Activated gamma-delta T cell treated with Interleukin-2 at 50 U/mL for 16 hours (primary cell): ENCODE data around the gene EXOSC10.

Experiments
- DNase-seq: peaks from one replicate; pipeline ENCODE4 v3.0.0-alpha.2; 2020

EXOSC10 gene

DNA sequence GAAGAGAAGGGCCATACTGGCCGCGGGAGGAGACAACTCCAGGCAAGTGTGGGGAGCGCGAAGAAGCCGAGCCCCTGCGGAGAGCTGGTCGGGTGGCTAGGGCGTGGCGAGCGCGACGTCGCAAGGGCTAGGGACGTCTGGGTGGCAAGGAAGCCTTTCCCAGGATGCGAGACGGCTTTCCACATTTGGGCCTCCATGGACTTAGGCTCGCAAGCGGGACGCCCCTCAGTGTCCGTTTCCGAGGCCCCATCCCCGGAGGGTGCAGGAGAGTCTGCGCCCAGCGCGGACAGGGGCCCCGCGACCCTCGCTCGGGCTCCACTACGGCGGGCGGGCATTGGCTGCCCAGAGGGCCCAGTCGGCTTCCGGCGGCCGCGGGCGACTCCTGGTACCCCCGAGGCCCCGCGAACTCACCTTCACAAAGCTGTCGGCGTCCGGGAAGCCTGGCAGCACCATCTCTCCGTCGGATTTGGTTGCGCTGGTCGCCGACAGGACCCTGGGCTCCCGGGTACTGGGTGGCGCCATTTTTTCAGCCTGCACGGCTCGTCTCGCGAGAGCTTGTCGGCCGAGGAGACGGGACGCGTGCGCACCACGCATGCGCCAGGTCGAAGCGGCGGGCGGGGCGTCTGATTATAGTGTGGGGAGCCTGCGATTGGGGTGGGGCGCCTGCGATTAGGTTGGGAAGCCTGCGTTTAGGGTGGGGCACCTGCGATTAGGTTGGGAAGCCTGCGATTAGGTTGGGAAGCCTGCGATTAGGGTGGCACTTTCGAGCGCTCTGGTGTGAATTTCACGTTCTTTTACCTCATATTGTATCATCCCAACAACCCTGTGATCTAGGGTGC, at the start of gene EXOSC10:
Gene EXOSC10, minus strand, starts transcription at position 560 of the 839 bp plus-strand sequence. Its CDS starts 38 bp downstream, at position 522.
- DNase-seq, result peak; percentile 95

DNA sequence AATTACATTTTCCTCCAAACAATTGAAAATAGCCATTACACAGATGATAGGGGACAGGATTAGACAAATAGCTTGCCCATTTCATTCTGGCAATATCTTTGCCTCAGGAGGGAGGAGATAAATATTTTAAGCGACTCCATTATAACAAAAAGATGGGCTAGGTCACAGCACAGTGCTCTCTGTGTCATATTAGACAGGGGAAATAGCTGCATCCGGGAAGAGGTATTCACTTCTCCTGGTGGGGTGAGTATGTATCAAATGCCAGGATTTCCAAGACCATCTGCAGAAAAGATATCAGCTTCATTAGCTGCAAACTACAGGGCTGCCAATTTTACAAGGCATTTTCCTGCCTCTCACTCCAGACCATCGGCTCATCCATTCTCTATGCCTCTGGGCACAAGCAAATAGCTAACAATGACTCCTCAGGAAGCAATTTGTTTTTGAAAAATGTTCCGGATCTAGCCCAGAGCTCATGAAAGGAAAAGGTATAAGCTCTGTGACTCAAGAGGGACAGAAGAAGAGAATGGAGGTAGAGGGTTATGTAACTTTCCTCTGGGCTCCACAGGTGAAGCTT, 47.6 kb upstream of the EXOSC10 start:
- DNase-seq, result no peak

DNA sequence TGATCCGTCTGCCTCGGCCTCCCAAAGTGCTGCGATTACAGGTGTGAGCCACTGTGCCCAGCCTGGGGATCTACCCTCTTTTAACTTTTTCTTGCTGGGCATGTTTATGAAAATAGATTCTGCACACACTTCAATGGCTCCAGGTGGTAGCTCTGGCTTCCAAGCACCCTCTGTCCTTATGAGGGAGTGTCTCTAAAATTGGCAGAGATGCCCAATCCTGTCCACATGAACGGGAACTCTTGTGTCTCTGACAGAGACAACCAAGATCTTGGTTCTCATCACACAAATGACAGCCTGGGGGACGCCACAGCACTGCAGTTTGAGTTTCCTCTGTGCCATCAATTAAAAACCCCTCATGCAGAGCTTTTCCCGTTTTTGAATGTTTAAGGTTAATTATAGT, 46.1 kb upstream of the EXOSC10 start:
- DNase-seq, result no peak

DNA sequence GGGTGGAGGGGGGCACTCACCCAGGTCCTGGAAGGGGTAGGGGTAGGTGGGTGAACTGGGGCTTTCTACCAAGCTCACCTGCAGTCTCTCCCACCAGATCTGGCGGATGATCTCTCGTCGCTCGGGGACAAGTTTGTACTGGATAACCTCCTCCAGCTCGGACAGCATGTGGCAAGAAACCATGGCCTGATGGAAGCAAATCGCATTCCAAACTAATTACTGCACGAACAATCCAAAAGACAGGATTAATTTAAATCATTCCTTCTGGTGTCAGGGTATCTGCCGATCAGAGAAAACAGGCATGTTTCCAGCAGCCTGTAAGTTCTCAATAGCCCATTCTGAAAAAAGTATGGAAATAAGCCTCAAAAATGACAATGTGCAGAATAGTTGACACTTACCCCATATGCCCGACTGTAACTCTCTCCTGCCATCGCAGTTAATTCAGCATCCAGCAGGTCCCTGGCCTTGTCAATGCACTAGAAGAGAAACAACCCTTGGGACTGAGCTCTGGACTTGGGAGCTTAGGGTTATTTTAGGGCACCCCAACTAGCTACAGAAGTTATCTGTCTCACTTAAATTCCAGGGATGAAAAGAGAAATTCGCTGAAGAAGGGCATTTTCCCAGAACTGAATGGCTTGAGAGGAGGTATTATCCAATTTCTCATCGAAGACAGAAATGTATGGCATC, 45.0 kb upstream of the EXOSC10 start:
- no peak for DNase-seq

GRCh38 chr1:11143907-11144306, 44.2 kb upstream of the EXOSC10 start:
- no peak for DNase-seq

- no peak for DNase-seq
Measured at GRCh38 chr1:11143401-11143800, 43.7 kb upstream of the EXOSC10 start.

DNA sequence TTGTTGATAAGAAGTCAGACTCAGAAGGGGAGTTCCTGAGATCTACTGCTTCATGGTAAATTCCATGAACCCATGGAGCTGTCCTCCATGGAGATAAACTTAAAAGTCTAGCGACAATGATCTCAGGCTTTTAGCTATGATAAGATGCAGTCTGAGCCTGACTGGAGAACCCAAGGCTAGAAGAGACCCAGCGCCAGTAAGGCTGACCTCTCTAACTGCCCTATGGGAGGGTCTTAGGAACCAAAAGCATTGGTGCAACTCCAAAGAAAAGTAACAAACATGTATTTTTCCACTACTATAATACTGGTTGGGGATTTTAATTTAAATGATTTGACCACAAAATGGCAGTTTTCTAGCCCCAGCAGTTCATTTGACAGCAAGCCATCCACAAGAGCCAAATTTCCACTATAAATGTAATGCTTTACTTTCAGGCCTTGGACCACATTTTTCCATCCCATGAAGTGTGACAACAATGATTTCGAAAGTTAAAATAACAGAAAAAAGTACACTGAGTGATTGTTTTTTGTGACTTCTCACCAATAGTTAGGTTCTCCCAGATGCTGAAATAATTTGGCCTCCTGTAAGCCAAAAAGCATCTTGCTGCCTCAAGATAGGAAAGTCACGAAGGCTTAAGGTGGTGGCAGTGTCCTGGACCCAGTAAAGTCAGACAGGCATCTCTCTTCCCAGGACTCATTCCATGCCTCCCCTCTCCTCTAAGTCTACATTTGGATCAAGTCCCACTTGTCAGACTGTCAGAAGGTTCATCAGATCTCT, 43.1 kb upstream of the EXOSC10 start:
- no peak for DNase-seq

DNA sequence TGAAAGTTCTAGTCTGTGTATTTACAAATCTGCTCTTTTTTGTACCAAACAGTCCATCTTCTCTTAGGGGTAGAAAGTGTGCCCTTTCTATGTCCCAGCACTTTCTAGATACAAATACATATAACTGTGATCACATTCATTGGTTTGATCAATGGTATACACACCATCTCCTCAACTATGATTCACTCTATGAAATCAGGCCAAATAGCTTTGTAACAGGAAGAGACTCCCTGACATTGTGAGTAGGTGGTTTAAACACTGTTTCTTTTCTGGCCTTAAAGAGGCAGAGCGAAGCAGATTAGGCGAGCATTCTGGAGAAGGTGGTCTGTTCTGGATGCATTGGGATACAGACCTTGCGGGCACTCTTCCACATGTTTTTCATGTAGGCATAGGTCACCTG, 39.3 kb upstream of the EXOSC10 start:
- DNase-seq, result no peak

- no peak for DNase-seq
Measured at GRCh38 chr1:11138029-11138428, 38.4 kb upstream of the EXOSC10 start.

DNA sequence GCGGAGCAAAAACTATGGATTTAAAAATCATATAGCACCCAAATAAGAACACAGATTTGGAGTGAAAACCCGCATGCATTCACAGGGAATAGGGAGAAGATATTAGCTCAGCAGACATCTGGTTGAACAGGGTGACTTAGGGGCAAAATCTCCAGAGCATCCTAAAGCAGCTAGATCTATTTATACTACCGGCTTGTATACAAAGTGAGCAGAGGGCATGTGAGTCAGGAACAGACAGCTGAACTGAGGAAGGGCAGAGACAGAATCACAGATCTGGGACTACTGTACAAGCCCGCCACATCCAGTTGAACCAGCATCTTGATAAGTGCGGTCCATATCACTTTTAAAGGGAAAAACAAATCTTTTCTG, 35.2 kb upstream of the EXOSC10 start:
- DNase-seq, result no peak

- no peak for DNase-seq
Measured at GRCh38 chr1:11134251-11134897, 34.7 kb upstream of the EXOSC10 start.

GRCh38 chr1:11132563-11133293, 33.1 kb upstream of the EXOSC10 start:
- DNase-seq, result no peak

- no peak for DNase-seq
Measured at GRCh38 chr1:11131816-11132215, 32.1 kb upstream of the EXOSC10 start.

DNA sequence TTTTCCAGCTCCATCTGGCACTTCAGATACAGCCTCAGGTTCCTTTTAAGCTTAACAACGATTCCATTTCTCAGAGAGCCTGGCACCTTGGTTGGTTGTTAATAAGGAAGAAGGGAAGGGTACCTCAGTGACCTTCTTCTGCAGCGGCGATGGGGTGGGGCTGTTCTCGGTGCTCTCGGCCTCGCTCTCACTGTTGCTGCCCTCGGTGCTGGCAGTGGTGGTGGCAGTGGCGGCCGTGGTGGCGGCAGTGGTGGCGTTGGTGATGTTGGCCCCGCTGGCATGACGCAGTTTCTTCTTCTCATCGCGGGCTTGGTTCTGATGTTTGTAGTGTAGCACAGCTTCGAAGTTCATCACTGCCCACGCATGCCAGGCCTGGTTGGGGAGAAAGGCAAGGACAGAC, 30.7 kb upstream of the EXOSC10 start:
- no peak for DNase-seq

GRCh38 chr1:11129649-11130390, 30.2 kb upstream of the EXOSC10 start:
- DNase-seq, result no peak

- DNase-seq, result no peak
Measured at GRCh38 chr1:11126569-11126968, 26.9 kb upstream of the EXOSC10 start.

- DNase-seq, result no peak
Measured at GRCh38 chr1:11125931-11126330, 26.3 kb upstream of the EXOSC10 start.

GRCh38 chr1:11124965-11125364, 25.3 kb upstream of the EXOSC10 start:
- DNase-seq, result no peak

- no peak for DNase-seq
Measured at GRCh38 chr1:11116318-11116717, 16.6 kb upstream of the EXOSC10 start.

DNA sequence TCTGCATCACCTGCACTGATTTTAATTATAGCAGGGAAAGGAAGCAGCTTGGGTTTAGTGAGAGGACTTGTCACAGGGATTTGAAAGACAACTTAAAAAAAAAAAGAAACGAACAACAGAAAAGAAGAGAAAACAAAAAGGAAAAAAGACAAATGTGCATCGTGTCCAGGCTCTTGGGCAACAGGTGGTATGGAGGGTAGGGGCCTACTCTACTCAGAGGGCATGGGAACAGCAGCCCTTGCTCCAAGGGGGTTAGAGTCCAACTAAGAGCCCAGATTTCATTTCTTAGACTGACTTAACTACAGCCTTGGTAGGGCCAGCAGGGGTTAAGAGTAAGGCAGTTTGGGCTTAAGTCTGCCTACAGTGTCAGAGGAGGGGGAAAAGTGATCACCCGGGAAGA, 15.3 kb upstream of the EXOSC10 start:
- DNase-seq, result no peak

DNA sequence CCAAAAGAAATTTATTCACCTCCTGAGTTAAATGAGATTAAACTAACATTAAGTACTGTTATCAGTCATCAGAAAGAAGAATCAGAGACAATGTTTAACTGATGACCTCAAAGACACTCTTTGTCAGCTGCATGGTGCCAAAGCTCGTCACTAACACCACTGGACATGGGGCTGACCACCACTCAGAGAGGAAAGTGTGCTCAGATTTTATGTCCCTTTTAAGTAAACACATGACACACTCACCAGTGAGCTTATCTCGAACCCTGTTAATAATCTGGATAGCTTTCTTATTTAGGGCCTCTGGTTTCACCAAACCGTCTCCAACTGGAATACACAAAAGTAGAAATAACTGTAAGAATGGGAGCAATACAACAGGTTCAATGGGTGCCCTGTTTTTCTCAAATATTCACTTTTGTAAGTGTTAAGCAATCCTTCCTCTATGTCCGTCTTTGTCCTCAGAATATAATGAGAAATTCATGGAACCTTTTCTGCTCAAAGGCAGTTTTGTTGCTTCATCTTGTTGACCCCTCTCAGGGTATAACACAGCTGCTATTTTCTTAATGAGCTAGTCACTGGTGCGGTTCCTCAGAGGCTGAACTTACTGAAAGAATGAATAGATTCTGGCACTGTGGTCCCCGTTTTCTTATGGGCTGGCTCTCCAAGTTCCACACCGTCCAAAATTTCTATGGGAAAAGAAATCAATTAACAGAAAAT, 9.5 kb upstream of the EXOSC10 start:
- no peak for DNase-seq
